ENCODE measurements around the gene TNK2. TPM values are rescaled to one million over a fixed set of nuclear protein-coding genes. Genes with fewer than 3 reads are reported as not detected.
"Not testable (repeated sequence)": the region's sequence is repeated elsewhere in the genome, so short reads cannot be mapped to it uniquely, and the experiment has no call there.

TNK2 gene
- total and polyA plus RNA-seq, 2 of the 13 experiments (the other 11 are each of a cell fraction or from before 2014, with no cell fraction given), result 4.6 to 5.8 TPM

DNA sequence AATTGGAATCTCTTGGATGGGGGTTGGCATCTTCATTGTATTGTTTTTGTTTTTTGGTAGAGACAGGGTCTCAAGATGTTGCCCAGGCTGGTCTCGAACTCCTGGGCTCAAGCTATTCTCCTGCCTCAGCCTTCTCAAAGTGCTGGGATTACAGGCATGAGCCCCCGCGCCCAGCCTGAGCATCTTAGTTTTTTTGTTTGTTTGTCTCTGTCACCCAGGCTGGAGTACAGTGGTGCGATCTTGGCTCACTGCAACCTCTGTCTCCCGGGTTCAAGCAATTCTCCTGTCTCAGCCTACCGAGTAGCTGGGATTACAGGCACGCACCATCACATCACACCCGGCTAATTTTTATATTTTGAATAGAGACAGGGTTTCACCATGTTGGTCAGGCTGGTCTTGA is 5.8 kb upstream of the TNK2 start:
- WGBS (ENCODE audit: low lambda C conversion rate), result 92% methylated on average over 8 of the region's 8 CpGs
- H3K9ac ChIP-seq (ENCODE audit: insufficient read depth, low read depth, low read length); H4K20me1 ChIP-seq (ENCODE audit: insufficient read depth, low read length); ATAC-seq; H3K79me2 ChIP-seq (ENCODE audit: insufficient read depth, low read length); H3K9me3 ChIP-seq (ENCODE audit: low read length); H3K4me2 ChIP-seq (ENCODE audit: low read depth, low read length); H3K4me3 ChIP-seq (replicated peaks in 1 of 3; ENCODE audit: insufficient read depth in 1 of 3, low read depth in 2 of 3, low read length in 3 of 3); H3K27ac ChIP-seq (ENCODE audit: extremely low read length, insufficient read depth, low read length); H3K36me3 ChIP-seq (replicated peaks in 1 of 2; ENCODE audit: control insufficient read depth in 1 of 2, insufficient read depth in 2 of 2, low read length in 2 of 2); BruUV-seq (replicated peaks); FAIRE-seq; H2AFZ ChIP-seq (ENCODE audit: low read length); DNase-seq (ENCODE audit: low spot score): not testable (repeated sequence)
- POLR2A ChIA-PET, result interaction anchor here (1.6 kb wide), 1 partner anchor 20 kb away, joined by 3 read pairs; no protein-coding TSS in a partner anchor
- Histone ChIP-seq H3K4me1 (ENCODE audit: insufficient read depth, low read length) (peaks cover 39% of the 10 kb centered on the region), H3K27me3 (ENCODE audit: control insufficient read depth in 1 of 2, insufficient read depth in 2 of 2, low read length in 2 of 2) (peaks cover 2 to 30% of the 10 kb centered on the region in 2 experiments; a peak in 4 of 5 replicates)
- intact Hi-C loops (cut with micrococcal nuclease; ENCODE audit: unreplicated experiment), result loop anchor here (2.0 kb wide), 1 partner anchor 19 kb away; no protein-coding TSS in a partner anchor
- CTCF ChIA-PET (ENCODE audit: low intra/inter-chr PET ratio, low total read pairs), result interaction anchor here (1.3 to 3.3 kb wide), 4 partner anchors 20 to 63 kb away, joined by 4 to 24 read pairs (median 10); no protein-coding TSS in a partner anchor
- in situ Hi-C loops (cut with HindIII; ENCODE audit: extremely low pct_ligation_motif_present, low pct_unique_long_range_greater_than_20kb), result loop anchor here (10.0 kb wide), 1 partner anchor 59 kb away; no protein-coding TSS in a partner anchor

DNA sequence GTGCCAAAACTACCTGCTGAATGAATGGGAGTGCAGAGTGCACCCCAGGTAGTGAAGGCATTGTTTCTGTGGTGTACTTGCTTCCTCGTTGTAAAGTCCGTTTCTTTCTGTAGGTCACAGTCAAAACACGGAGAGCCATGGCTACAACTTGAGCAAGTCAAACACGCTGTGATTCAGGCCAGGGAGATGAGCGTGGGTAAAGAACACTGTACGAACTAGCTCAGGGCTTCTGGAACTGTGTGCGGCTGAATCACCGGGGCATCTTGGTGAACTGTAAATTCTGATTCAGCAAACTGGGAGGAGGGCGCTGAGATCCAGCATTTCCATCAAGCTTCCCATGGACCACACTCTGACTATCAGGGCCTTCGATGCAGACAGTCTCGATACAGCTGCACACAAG is 5.0 kb upstream of the TNK2 start:
- 41% methylated on average over 6 of the region's 11 CpGs for WGBS (ENCODE audit: low lambda C conversion rate)
- no peaks in the 10 kb centered on the region for H4K20me1 ChIP-seq (ENCODE audit: insufficient read depth, low read length)
- no TSS peak for BruUV-seq (replicated peaks)
- H3K27me3 ChIP-seq (ENCODE audit: control insufficient read depth in 1 of 2, insufficient read depth in 2 of 2, low read length in 2 of 2), result peaks cover 1 to 27% of the 10 kb centered on the region in 2 experiments; a peak in 4 of 5 replicates
- FAIRE-seq (peak; percentile 44), ATAC-seq (no peak), DNase-seq (ENCODE audit: low spot score) (no peak)
- intact Hi-C loops (cut with micrococcal nuclease; ENCODE audit: unreplicated experiment) (no loop called here), in situ Hi-C loops (cut with HindIII; ENCODE audit: extremely low pct_ligation_motif_present, low pct_unique_long_range_greater_than_20kb) (loop anchor here (10.0 kb wide), 1 partner anchor 59 kb away; no protein-coding TSS in a partner anchor)
- H3K4me1 ChIP-seq (ENCODE audit: insufficient read depth, low read length), result peaks cover 39% of the 10 kb centered on the region
- H3K9ac ChIP-seq (ENCODE audit: insufficient read depth, low read depth, low read length), result no peak overlapping the region
- H2AFZ ChIP-seq (ENCODE audit: low read length), result peak overlapping the region; percentile 76
- H3K4me2 ChIP-seq (ENCODE audit: low read depth, low read length), result peak overlapping the region; percentile 48
- no peaks in the 10 kb centered on the region for H3K36me3 ChIP-seq (replicated peaks in 1 of 2; ENCODE audit: control insufficient read depth in 1 of 2, insufficient read depth in 2 of 2, low read length in 2 of 2)
- no peak overlapping the region for H3K4me3 ChIP-seq (replicated peaks in 1 of 3; ENCODE audit: insufficient read depth in 1 of 3, low read depth in 2 of 3, low read length in 3 of 3)
- H3K27ac ChIP-seq (ENCODE audit: extremely low read length, insufficient read depth, low read length), result no peak overlapping the region
- ChIA-PET POLR2A (interaction anchor here (1.4 kb wide), 1 partner anchor 17 kb away, joined by 3 read pairs; no protein-coding TSS in a partner anchor), CTCF (ENCODE audit: low intra/inter-chr PET ratio, low total read pairs) (interaction anchor here (3.3 kb wide), 1 partner anchor 50 kb away, joined by 24 read pairs; no protein-coding TSS in a partner anchor)
- no peaks in the 10 kb centered on the region for H3K79me2 ChIP-seq (ENCODE audit: insufficient read depth, low read length)
- TF ChIP-seq IRF2 (CRISPR knock-in tag; IDR thresholded peaks at IDR 0.05) (0 out of 2 replicates have a peak, but pooled peaks have one; percentile 14), ARHGAP35 (CRISPR knock-in tag; IDR thresholded peaks at IDR 0.05; ENCODE audit: borderline replicate concordance) (no peak)
- TF ChIP-seq, protein P1, sequence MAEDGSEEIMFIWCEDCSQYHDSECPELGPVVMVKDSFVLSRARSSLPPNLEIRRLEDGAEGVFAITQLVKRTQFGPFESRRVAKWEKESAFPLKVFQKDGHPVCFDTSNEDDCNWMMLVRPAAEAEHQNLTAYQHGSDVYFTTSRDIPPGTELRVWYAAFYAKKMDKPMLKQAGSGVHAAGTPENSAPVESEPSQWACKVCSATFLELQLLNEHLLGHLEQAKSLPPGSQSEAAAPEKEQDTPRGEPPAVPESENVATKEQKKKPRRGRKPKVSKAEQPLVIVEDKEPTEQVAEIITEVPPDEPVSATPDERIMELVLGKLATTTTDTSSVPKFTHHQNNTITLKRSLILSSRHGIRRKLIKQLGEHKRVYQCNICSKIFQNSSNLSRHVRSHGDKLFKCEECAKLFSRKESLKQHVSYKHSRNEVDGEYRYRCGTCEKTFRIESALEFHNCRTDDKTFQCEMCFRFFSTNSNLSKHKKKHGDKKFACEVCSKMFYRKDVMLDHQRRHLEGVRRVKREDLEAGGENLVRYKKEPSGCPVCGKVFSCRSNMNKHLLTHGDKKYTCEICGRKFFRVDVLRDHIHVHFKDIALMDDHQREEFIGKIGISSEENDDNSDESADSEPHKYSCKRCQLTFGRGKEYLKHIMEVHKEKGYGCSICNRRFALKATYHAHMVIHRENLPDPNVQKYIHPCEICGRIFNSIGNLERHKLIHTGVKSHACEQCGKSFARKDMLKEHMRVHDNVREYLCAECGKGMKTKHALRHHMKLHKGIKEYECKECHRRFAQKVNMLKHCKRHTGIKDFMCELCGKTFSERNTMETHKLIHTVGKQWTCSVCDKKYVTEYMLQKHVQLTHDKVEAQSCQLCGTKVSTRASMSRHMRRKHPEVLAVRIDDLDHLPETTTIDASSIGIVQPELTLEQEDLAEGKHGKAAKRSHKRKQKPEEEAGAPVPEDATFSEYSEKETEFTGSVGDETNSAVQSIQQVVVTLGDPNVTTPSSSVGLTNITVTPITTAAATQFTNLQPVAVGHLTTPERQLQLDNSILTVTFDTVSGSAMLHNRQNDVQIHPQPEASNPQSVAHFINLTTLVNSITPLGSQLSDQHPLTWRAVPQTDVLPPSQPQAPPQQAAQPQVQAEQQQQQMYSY (CRISPR knock-in tag; IDR thresholded peaks at IDR 0.05), result peak; percentile 83
- no peaks in the 10 kb centered on the region for H3K9me3 ChIP-seq (ENCODE audit: low read length)
